Uterus (tissue), 2 donors: ENCODE measurements around the gene MAPRE3.

Experiments
- POLR2A ChIP-seq, 2 donors: fragments of 450-650 bp; IDR thresholded peaks; one replicate each; pipeline ENCODE4 v1.6.1; 2016; ENCODE audit warnings: antibody characterized with exemption in 2 of 2, mild to moderate bottlenecking in 1 of 2, moderate library complexity in 1 of 2
- TF ChIP-seq, protein P1 (sequence below), 4 experiments: fragments of 200-600 bp in 2 of 4; fragments of 450-650 bp in 2 of 4; sonication (generic) in 2 of 4; IDR thresholded peaks; one replicate each; pipeline ENCODE4 v1.5.1; 2016 to 2019; ENCODE audit warnings: antibody characterized with exemption in 4 of 4, mild to moderate bottlenecking in 2 of 4, moderate library complexity in 1 of 4

GRCh38 chr2:27050996-27051901 lies 80.8 kb downstream of the MAPRE3 start, which contains the start of gene AGBL5:
- TF ChIP-seq POLR2A (IDR thresholded peaks at IDR 0.05), result peak; percentile 63 to 72
- TF ChIP-seq, protein P1, sequence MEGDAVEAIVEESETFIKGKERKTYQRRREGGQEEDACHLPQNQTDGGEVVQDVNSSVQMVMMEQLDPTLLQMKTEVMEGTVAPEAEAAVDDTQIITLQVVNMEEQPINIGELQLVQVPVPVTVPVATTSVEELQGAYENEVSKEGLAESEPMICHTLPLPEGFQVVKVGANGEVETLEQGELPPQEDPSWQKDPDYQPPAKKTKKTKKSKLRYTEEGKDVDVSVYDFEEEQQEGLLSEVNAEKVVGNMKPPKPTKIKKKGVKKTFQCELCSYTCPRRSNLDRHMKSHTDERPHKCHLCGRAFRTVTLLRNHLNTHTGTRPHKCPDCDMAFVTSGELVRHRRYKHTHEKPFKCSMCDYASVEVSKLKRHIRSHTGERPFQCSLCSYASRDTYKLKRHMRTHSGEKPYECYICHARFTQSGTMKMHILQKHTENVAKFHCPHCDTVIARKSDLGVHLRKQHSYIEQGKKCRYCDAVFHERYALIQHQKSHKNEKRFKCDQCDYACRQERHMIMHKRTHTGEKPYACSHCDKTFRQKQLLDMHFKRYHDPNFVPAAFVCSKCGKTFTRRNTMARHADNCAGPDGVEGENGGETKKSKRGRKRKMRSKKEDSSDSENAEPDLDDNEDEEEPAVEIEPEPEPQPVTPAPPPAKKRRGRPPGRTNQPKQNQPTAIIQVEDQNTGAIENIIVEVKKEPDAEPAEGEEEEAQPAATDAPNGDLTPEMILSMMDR (IDR thresholded peaks at IDR 0.05), result no peak
